ENCODE data around the gene CLDN10. TPM values are rescaled to one million over a fixed set of nuclear protein-coding genes. Genes with fewer than 3 reads are reported as not detected.
A peak's percentile ranks its signal among the peaks of the same experiment; 100 is the strongest.

Gene CLDN10
- total RNA-seq, 1 experiment from 2014 or later: not detected

DNA sequence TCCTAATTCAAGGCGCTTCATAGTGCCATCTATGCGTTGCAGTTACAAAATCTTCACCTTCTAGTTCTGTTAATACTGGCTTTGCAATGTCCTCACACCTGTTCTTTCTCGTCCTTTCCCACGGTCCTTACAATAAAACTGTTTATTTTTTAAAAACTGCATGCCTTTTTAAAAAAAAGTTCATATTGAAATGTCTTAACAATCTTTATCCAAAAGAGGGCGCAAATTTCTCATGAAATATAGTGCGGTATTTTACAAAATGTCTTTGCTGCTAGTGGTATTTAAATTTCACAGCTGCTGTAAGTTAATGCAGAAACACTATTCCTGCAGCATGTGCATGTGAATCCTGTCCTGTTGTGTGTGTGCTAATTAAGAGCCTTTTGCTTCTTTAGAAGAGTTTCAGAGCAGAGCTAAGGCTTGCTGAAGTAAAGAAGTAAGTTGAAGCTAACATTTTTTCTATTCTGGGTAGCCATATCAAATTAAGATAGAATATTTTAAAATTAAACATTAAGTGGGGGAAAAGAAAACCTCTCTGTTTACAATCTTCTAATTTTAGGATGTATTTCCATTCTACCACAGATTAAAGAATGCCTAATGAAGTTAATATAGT is 15.8 kb upstream of the CLDN10 start:
- Histone ChIP-seq H3K4me1 (no peaks in the 10 kb centered on the region), H3K9me3 (no peaks in the 10 kb centered on the region), H3K36me3 (ENCODE audit: control insufficient read depth, insufficient read depth, low read length) (no peaks in the 10 kb centered on the region), H3K4me3 (ENCODE audit: low read depth, low read length) (no peak overlapping the region), H3K27me3 (replicated peaks; ENCODE audit: control insufficient read depth, insufficient read depth, low read length) (no peaks in the 10 kb centered on the region)
- Mint-ChIP-seq H3K27me3 (ENCODE audit: insufficient read depth, unreplicated experiment) (peaks cover 3% of the 10 kb centered on the region), H3K4me3 (ENCODE audit: unreplicated experiment) (no peak overlapping the region), H3K4me1 (ENCODE audit: low read depth, unreplicated experiment) (peaks cover 25% of the 10 kb centered on the region), H3K36me3 (ENCODE audit: insufficient read depth, unreplicated experiment) (no peaks in the 10 kb centered on the region), H3K9me3 (ENCODE audit: unreplicated experiment) (no peaks in the 10 kb centered on the region), H3K27ac (ENCODE audit: unreplicated experiment) (no peak overlapping the region)
- TF ChIP-seq, protein P1, sequence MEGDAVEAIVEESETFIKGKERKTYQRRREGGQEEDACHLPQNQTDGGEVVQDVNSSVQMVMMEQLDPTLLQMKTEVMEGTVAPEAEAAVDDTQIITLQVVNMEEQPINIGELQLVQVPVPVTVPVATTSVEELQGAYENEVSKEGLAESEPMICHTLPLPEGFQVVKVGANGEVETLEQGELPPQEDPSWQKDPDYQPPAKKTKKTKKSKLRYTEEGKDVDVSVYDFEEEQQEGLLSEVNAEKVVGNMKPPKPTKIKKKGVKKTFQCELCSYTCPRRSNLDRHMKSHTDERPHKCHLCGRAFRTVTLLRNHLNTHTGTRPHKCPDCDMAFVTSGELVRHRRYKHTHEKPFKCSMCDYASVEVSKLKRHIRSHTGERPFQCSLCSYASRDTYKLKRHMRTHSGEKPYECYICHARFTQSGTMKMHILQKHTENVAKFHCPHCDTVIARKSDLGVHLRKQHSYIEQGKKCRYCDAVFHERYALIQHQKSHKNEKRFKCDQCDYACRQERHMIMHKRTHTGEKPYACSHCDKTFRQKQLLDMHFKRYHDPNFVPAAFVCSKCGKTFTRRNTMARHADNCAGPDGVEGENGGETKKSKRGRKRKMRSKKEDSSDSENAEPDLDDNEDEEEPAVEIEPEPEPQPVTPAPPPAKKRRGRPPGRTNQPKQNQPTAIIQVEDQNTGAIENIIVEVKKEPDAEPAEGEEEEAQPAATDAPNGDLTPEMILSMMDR (IDR thresholded peaks at IDR 0.05; ENCODE audit: insufficient read depth in 1 of 2, low read depth in 1 of 2, low read length in 1 of 2, severe bottlenecking in 1 of 2, unreplicated experiment in 1 of 2): peak; percentile 32 to 55
- POLR2A ChIA-PET: no interaction called here
- CTCF ChIA-PET: interaction anchor here (0.7 to 1.4 kb wide), 6 partner anchors 27 to 297 kb away, joined by 3 to 7 read pairs (median 4); partner anchors contain the start of gene DNAJC3
- no peak for DNase-seq
- intact Hi-C loops (cut with micrococcal nuclease; ENCODE audit: unreplicated experiment): loop anchor here (1.0 to 2.0 kb wide), 3 partner anchors 28 to 298 kb away; no protein-coding TSS in a partner anchor
- no TSS peak for BruUV-seq (replicated peaks)

DNA sequence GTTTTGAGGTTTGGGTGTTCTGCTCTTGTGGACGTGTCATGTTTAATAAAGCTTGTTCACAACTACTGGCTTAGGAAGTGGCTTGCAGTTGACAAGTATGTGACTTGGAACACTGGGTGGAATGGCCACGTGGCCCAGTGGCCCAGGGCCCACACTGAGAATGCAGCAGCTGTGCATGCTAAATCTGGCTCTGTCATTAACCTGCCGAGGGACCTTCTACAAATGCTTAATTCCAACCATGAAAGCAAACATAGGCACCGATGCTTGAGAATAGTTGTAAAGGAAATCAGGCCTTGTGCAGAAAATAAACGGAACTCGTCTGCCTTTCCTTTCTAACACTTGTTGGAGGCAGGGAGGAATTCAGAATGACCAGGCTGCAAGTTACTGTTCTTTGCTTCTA is 11.6 kb upstream of the CLDN10 start:
- no TSS peak for BruUV-seq (replicated peaks)
- Histone ChIP-seq H3K9me3 (no peaks in the 10 kb centered on the region), H3K4me1 (no peaks in the 10 kb centered on the region), H3K36me3 (ENCODE audit: control insufficient read depth, insufficient read depth, low read length) (no peaks in the 10 kb centered on the region), H3K27me3 (replicated peaks; ENCODE audit: control insufficient read depth, insufficient read depth, low read length) (no peaks in the 10 kb centered on the region), H3K4me3 (ENCODE audit: low read depth, low read length) (no peak overlapping the region)
- TF ChIP-seq, protein P1 (IDR thresholded peaks at IDR 0.05; ENCODE audit: insufficient read depth in 1 of 2, low read depth in 1 of 2, low read length in 1 of 2, severe bottlenecking in 1 of 2, unreplicated experiment in 1 of 2): no peak
- Mint-ChIP-seq H3K4me1 (ENCODE audit: low read depth, unreplicated experiment) (peaks cover 7% of the 10 kb centered on the region), H3K27ac (ENCODE audit: unreplicated experiment) (no peak overlapping the region), H3K9me3 (ENCODE audit: unreplicated experiment) (no peaks in the 10 kb centered on the region), H3K4me3 (ENCODE audit: unreplicated experiment) (no peak overlapping the region), H3K27me3 (ENCODE audit: insufficient read depth, unreplicated experiment) (peaks cover 3% of the 10 kb centered on the region), H3K36me3 (ENCODE audit: insufficient read depth, unreplicated experiment) (no peaks in the 10 kb centered on the region)
- DNase-seq: no peak
- ChIA-PET POLR2A (no interaction called here), CTCF (interaction anchor here (0.7 kb wide), 1 partner anchor 120 kb away, joined by 4 read pairs; no protein-coding TSS in a partner anchor)
- intact Hi-C loops (cut with micrococcal nuclease; ENCODE audit: unreplicated experiment): no loop called here

DNA sequence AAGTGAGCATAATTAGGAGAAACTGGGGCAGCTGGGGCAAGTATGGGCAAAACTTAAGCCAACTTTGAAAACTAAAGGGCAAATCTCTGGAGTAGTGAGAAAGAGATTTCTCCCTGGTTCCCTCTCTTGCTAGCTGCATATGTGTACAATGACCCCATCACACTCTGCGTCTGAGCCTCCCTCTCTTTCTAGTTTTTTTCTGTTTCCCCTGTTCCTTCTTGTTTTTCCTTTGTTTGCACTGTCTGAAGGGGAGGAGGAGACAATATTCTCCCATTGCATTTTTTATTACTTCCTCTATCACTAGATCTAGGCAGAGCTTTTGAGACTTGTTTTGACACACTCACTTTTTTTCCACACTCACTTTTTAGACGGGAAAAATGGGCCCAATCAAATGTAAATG is 11.2 kb upstream of the CLDN10 start:
- Mint-ChIP-seq H3K4me1 (ENCODE audit: low read depth, unreplicated experiment) (peaks cover 6% of the 10 kb centered on the region), H3K36me3 (ENCODE audit: insufficient read depth, unreplicated experiment) (no peaks in the 10 kb centered on the region), H3K27me3 (ENCODE audit: insufficient read depth, unreplicated experiment) (peaks cover 3% of the 10 kb centered on the region), H3K4me3 (ENCODE audit: unreplicated experiment) (no peak overlapping the region), H3K9me3 (ENCODE audit: unreplicated experiment) (no peaks in the 10 kb centered on the region), H3K27ac (ENCODE audit: unreplicated experiment) (no peak overlapping the region)
- intact Hi-C loops (cut with micrococcal nuclease; ENCODE audit: unreplicated experiment): no loop called here
- Histone ChIP-seq H3K9me3 (no peaks in the 10 kb centered on the region), H3K4me3 (ENCODE audit: low read depth, low read length) (no peak overlapping the region), H3K4me1 (no peaks in the 10 kb centered on the region), H3K27me3 (replicated peaks; ENCODE audit: control insufficient read depth, insufficient read depth, low read length) (no peaks in the 10 kb centered on the region), H3K36me3 (ENCODE audit: control insufficient read depth, insufficient read depth, low read length) (no peaks in the 10 kb centered on the region)
- POLR2A ChIA-PET: no interaction called here
- CTCF ChIA-PET: no interaction called here
- no peak for DNase-seq
- TF ChIP-seq, protein P1 (IDR thresholded peaks at IDR 0.05; ENCODE audit: insufficient read depth in 1 of 2, low read depth in 1 of 2, low read length in 1 of 2, severe bottlenecking in 1 of 2, unreplicated experiment in 1 of 2): no peak
- BruUV-seq (replicated peaks): no TSS peak
